ENCODE results near the gene RUNDC3A. TPM values are rescaled to one million over a fixed set of nuclear protein-coding genes. Genes with fewer than 3 reads are reported as not detected.
A peak's percentile ranks its signal among the peaks of the same experiment; 100 is the strongest.

Gene RUNDC3A
- total RNA-seq, 1 experiment from 2014 or later = 3.6 TPM

DNA sequence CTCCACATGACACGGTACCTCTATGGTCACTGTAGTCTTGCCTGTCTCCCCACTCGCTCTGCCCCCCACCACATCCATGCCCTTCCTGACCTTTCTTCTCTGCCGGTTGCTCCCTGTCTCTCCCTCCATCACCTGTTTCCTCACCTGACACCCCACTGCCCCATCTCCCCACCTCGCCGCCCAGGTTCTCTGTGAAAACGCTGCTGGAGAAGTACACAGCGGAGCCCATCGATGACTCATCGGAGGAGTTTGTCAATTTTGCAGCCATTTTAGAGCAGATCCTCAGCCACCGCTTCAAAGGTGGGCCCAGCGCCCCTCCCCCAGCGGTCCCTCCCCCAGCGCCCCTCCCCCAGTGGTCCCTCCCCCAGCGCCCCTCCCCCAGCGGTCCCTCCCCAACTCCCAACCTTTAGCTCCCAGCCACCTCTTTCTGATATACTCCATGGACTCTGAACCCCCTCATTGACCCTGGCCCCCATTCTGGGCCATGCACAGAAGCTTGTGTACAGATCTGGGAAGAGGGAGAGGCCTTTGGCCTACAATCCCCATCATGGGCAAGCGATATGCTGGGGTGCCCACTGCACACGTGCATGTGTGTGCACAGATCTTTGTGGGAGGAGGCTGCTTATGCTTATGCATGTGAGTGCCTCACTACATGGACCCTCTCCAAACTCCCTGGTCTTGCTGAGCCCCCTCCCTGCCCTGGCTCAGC lies 4.1 kb downstream of the RUNDC3A start:
- no peaks in the 10 kb centered on the region for H3K9me3 ChIP-seq (ENCODE audit: control insufficient read depth, insufficient read depth, low read depth, low read length)
- in situ Hi-C loops (cut with HindIII; ENCODE audit: low pct_unique_long_range_greater_than_20kb, low sequenced_read_pairs) = no loop called here
- ATAC-seq (no peak), DNase-seq (ENCODE audit: low read depth, low spot score) (no peak)
- no peak overlapping the region for H3K4me3 ChIP-seq (ENCODE audit: low read depth in 2 of 2, low read length in 2 of 2)
- no TSS peak for BruUV-seq (replicated peaks)
- no peaks in the 10 kb centered on the region for H3K36me3 ChIP-seq (ENCODE audit: control insufficient read depth, insufficient read depth, low read length)
- H3K27me3 ChIP-seq (ENCODE audit: control insufficient read depth, insufficient read depth, low read length) = no peaks in the 10 kb centered on the region
- H3K4me1 ChIP-seq (ENCODE audit: control insufficient read depth, insufficient read depth, low read length) = peaks cover 3% of the 10 kb centered on the region
- intact Hi-C loops (cut with micrococcal nuclease; ENCODE audit: unreplicated experiment) = no loop called here
- H3K27ac ChIP-seq (ENCODE audit: low read length) = no peak overlapping the region
- ChIA-PET CTCF (no interaction called here), POLR2A (no interaction called here)
- TF ChIP-seq, protein P1, sequence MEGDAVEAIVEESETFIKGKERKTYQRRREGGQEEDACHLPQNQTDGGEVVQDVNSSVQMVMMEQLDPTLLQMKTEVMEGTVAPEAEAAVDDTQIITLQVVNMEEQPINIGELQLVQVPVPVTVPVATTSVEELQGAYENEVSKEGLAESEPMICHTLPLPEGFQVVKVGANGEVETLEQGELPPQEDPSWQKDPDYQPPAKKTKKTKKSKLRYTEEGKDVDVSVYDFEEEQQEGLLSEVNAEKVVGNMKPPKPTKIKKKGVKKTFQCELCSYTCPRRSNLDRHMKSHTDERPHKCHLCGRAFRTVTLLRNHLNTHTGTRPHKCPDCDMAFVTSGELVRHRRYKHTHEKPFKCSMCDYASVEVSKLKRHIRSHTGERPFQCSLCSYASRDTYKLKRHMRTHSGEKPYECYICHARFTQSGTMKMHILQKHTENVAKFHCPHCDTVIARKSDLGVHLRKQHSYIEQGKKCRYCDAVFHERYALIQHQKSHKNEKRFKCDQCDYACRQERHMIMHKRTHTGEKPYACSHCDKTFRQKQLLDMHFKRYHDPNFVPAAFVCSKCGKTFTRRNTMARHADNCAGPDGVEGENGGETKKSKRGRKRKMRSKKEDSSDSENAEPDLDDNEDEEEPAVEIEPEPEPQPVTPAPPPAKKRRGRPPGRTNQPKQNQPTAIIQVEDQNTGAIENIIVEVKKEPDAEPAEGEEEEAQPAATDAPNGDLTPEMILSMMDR (IDR thresholded peaks at IDR 0.05) = no peak
- TF ChIP-seq REST (IDR thresholded peaks at IDR 0.05; ENCODE audit: insufficient read depth in 1 of 2, low read depth in 2 of 2, low read length in 1 of 2) = no peak
- no peak for TF ChIP-seq SIN3A (IDR thresholded peaks at IDR 0.05; ENCODE audit: borderline replicate concordance, insufficient read depth, low read depth, low read length)
- TF ChIP-seq TCF7L2 (IDR thresholded peaks at IDR 0.05; ENCODE audit: low read depth, low read length) = no peak
- TF ChIP-seq POLR2AphosphoS5 (IDR thresholded peaks at IDR 0.05; ENCODE audit: low read depth, low read length) = no peak

- ChIA-PET POLR2A (interaction anchor here (0.6 kb wide), 1 partner anchor 355 kb away, joined by 3 read pairs; no protein-coding TSS in a partner anchor), CTCF (interaction anchor here (0.6 kb wide), 1 partner anchor 1160 kb away, joined by 3 read pairs; no protein-coding TSS in a partner anchor)
- Histone ChIP-seq H3K27me3 (ENCODE audit: control insufficient read depth, insufficient read depth, low read length) (no peaks in the 10 kb centered on the region), H3K36me3 (ENCODE audit: control insufficient read depth, insufficient read depth, low read length) (no peaks in the 10 kb centered on the region), H3K4me1 (ENCODE audit: control insufficient read depth, insufficient read depth, low read length) (no peaks in the 10 kb centered on the region), H3K27ac (ENCODE audit: low read length) (no peak overlapping the region), H3K4me3 (ENCODE audit: low read depth in 2 of 2, low read length in 2 of 2) (no peak overlapping the region), H3K9me3 (ENCODE audit: control insufficient read depth, insufficient read depth, low read depth, low read length) (no peaks in the 10 kb centered on the region)
- BruUV-seq (replicated peaks) = TSS peak; percentile 59
- in situ Hi-C loops (cut with HindIII; ENCODE audit: low pct_unique_long_range_greater_than_20kb, low sequenced_read_pairs) (no loop called here), intact Hi-C loops (cut with micrococcal nuclease; ENCODE audit: unreplicated experiment) (no loop called here)
- ATAC-seq (no peak), DNase-seq (ENCODE audit: low read depth, low spot score) (no peak)
- TF ChIP-seq TCF7L2 (IDR thresholded peaks at IDR 0.05; ENCODE audit: low read depth, low read length) (no peak), POLR2AphosphoS5 (IDR thresholded peaks at IDR 0.05; ENCODE audit: low read depth, low read length) (no peak), REST (IDR thresholded peaks at IDR 0.05; ENCODE audit: insufficient read depth in 1 of 2, low read depth in 2 of 2, low read length in 1 of 2) (no peak), SIN3A (IDR thresholded peaks at IDR 0.05; ENCODE audit: borderline replicate concordance, insufficient read depth, low read depth, low read length) (no peak)
- TF ChIP-seq, protein P1 (IDR thresholded peaks at IDR 0.05) = no peak
Observed at GRCh38 chr17:44314031-44314430, 5.6 kb downstream of the RUNDC3A start.

Data from Panc1 (cell line).